ENCODE results near the gene DMGDH. TPM values are rescaled to one million over a fixed set of nuclear protein-coding genes. Genes with fewer than 3 reads are reported as not detected.
"Not testable (repeated sequence)": the region's sequence is repeated elsewhere in the genome, so short reads cannot be mapped to it uniquely, and the experiment has no call there.

The DMGDH gene
- total RNA-seq, 4 donors from 2014 or later = 0.64 to 3.1 (median 1.7) TPM; not detected in 1

- no peak for DNase-seq
- no peak for TF ChIP-seq POLR2A (IDR thresholded peaks at IDR 0.05)
- Histone ChIP-seq H3K4me1 (peaks cover 11 to 35% (median 17%) of the 10 kb centered on the region in 3 donors), H3K4me3 (peak overlapping the region; percentile 66 to 93 (median 86)), H3K9me3 (no peaks in the 10 kb centered on the region), H3K27ac (peak overlapping the region; percentile 87 to 99 (median 96)), H3K36me3 (no peaks in the 10 kb centered on the region), H3K27me3 (no peaks in the 10 kb centered on the region)
- intact Hi-C loops (cut with DNase I) = no loop called here
- WGBS, 2 donors = 24 to 25% methylated on average over 17 of the region's 17 CpGs
Observed at GRCh38 chr5:78983601-78984438, 85.7 kb downstream of the DMGDH start.

- Histone ChIP-seq H3K4me3 (peak overlapping the region in 1 of 4 donors; percentile 90), H3K27ac (peak overlapping the region in 3 of 4 donors; percentile 87 to 99 (median 98)), H3K4me1 (peaks cover 11 to 35% (median 17%) of the 10 kb centered on the region in 3 donors)
- H3K9me3 ChIP-seq; DNase-seq; H3K27me3 ChIP-seq; intact Hi-C loops (cut with DNase I); H3K36me3 ChIP-seq: not testable (repeated sequence)
- WGBS, 2 donors = 79 to 98% methylated on average over 5 to 9 of the region's 9 CpGs
Observed at GRCh38 chr5:78983194-78983593, 86.3 kb downstream of the DMGDH start.

GRCh38 chr5:78979909-78980308 lies 89.6 kb downstream of the DMGDH start:
- no peak for TF ChIP-seq POLR2A (IDR thresholded peaks at IDR 0.05)
- TF ChIP-seq CTCF (IDR thresholded peaks at IDR 0.05) = no peak

GRCh38 chr5:78979117-78979742 lies 90.2 kb downstream of the DMGDH start:
- Histone ChIP-seq H3K9me3 (no peaks in the 10 kb centered on the region), H3K4me1 (peaks cover 8 to 30% (median 14%) of the 10 kb centered on the region in 3 donors), H3K27ac (no peak overlapping the region), H3K36me3 (no peaks in the 10 kb centered on the region), H3K4me3 (no peak overlapping the region), H3K27me3 (no peaks in the 10 kb centered on the region)
- intact Hi-C loops (cut with DNase I) = no loop called here
- no peak for DNase-seq
- TF ChIP-seq POLR2A (IDR thresholded peaks at IDR 0.05) (no peak), CTCF (IDR thresholded peaks at IDR 0.05) (no peak)
- 64 to 78% methylated on average over 7 of the region's 7 CpGs for WGBS, 2 donors

More at GRCh38 chr5:78979909-78980308, 89.6 kb downstream of the DMGDH start:
- DNase-seq = no peak
- Histone ChIP-seq H3K27me3 (no peaks in the 10 kb centered on the region), H3K9me3 (no peaks in the 10 kb centered on the region), H3K27ac (no peak overlapping the region), H3K4me3 (no peak overlapping the region), H3K36me3 (no peaks in the 10 kb centered on the region), H3K4me1 (peaks cover 8 to 24% (median 9%) of the 10 kb centered on the region in 3 donors)
- intact Hi-C loops (cut with DNase I) = no loop called here

GRCh38 chr5:78975035-78975434 lies 94.4 kb downstream of the DMGDH start:
- H3K4me3 ChIP-seq = no peak overlapping the region
- H3K4me1 ChIP-seq = peaks cover 0 to 32% (median 19%) of the 10 kb centered on the region in 3 donors
- H3K27ac ChIP-seq = peak overlapping the region in 1 of 4 donors; percentile 9
- WGBS, 2 donors = 65 to 76% methylated on average over 6 to 8 of the region's 8 CpGs
- intact Hi-C loops (cut with DNase I) = no loop called here
- H3K36me3 ChIP-seq = no peaks in the 10 kb centered on the region
- no peaks in the 10 kb centered on the region for H3K9me3 ChIP-seq
- no peak for DNase-seq
- no peak for TF ChIP-seq POLR2A (IDR thresholded peaks at IDR 0.05)
- TF ChIP-seq CTCF (IDR thresholded peaks at IDR 0.05) = no peak
- H3K27me3 ChIP-seq = no peaks in the 10 kb centered on the region

GRCh38 chr5:78974601-78975000 lies 94.9 kb downstream of the DMGDH start:
- WGBS, 2 donors = 67 to 69% methylated on average over 2 of the region's 2 CpGs
- intact Hi-C loops (cut with DNase I) = no loop called here

More at GRCh38 chr5:78974601-78975000, 94.9 kb downstream of the DMGDH start:
- Histone ChIP-seq H3K27ac (peak overlapping the region in 2 of 4 donors; percentile 9 to 33), H3K4me1 (peaks cover 0 to 32% (median 19%) of the 10 kb centered on the region in 3 donors), H3K4me3 (no peak overlapping the region), H3K36me3 (no peaks in the 10 kb centered on the region), H3K9me3 (no peaks in the 10 kb centered on the region), H3K27me3 (no peaks in the 10 kb centered on the region)
- TF ChIP-seq POLR2A (IDR thresholded peaks at IDR 0.05) (no peak), CTCF (IDR thresholded peaks at IDR 0.05) (no peak)
- DNase-seq = no peak
